ENCODE data around the gene ACTL8.

DNA sequence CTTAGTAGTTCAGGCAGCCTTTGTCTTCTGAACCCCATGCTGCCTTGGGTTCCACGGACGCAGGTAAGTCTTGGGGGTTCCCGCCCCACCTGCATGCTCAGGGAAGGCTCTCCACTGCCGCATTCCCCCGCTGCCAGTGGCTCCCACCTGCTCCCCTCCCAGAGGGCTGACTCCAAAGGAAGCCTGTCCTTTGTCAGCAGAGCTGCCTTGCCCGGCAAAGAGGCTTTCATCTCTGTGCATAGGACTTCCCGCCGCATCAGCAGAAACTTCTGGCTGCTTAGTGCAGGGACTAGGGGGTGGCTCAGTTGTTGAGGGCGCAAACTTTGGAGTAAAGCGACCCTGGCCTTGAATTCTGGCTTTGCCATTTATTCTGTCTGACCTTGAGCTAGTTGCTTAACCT, 25.2 kb upstream of the ACTL8 start:
- no peak for TF ChIP-seq CTCF (IDR thresholded peaks at IDR 0.05)
- TF ChIP-seq, protein P1, sequence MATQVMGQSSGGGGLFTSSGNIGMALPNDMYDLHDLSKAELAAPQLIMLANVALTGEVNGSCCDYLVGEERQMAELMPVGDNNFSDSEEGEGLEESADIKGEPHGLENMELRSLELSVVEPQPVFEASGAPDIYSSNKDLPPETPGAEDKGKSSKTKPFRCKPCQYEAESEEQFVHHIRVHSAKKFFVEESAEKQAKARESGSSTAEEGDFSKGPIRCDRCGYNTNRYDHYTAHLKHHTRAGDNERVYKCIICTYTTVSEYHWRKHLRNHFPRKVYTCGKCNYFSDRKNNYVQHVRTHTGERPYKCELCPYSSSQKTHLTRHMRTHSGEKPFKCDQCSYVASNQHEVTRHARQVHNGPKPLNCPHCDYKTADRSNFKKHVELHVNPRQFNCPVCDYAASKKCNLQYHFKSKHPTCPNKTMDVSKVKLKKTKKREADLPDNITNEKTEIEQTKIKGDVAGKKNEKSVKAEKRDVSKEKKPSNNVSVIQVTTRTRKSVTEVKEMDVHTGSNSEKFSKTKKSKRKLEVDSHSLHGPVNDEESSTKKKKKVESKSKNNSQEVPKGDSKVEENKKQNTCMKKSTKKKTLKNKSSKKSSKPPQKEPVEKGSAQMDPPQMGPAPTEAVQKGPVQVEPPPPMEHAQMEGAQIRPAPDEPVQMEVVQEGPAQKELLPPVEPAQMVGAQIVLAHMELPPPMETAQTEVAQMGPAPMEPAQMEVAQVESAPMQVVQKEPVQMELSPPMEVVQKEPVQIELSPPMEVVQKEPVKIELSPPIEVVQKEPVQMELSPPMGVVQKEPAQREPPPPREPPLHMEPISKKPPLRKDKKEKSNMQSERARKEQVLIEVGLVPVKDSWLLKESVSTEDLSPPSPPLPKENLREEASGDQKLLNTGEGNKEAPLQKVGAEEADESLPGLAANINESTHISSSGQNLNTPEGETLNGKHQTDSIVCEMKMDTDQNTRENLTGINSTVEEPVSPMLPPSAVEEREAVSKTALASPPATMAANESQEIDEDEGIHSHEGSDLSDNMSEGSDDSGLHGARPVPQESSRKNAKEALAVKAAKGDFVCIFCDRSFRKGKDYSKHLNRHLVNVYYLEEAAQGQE (IDR thresholded peaks at IDR 0.05): no peak
